Left lobe of liver (tissue), 2 donors: ENCODE data around the gene DONSON. TPM values are rescaled to one million over a fixed set of nuclear protein-coding genes. Genes with fewer than 3 reads are reported as not detected.
"Not testable (repeated sequence)": the region's sequence is repeated elsewhere in the genome, so short reads cannot be mapped to it uniquely, and the experiment has no call there.

Experiments
- ATAC-seq: fragments of 200-7000 bp; cut with Tn5 transposase; one replicate; pipeline ENCODE4 v1.9.1; 2020; ENCODE audit warnings: mild to moderate bottlenecking, moderate library complexity
- DNase-seq: peaks from one replicate; pipeline ENCODE4 v3.0.0-alpha.2; 2020; ENCODE audit warnings: low spot score
- total RNA-seq: library from RNA; stranded (reverse); gene quantifications from one replicate; pipeline ENCODE4 v1.2.1, GENCODE V29; 2021
- donor health status: DM: no; HTN: no; CAD: no; lungs with moderate emphysema.
- donor health status: DM: no; HTN: yes; CAD: no.

DONSON gene, protein sequence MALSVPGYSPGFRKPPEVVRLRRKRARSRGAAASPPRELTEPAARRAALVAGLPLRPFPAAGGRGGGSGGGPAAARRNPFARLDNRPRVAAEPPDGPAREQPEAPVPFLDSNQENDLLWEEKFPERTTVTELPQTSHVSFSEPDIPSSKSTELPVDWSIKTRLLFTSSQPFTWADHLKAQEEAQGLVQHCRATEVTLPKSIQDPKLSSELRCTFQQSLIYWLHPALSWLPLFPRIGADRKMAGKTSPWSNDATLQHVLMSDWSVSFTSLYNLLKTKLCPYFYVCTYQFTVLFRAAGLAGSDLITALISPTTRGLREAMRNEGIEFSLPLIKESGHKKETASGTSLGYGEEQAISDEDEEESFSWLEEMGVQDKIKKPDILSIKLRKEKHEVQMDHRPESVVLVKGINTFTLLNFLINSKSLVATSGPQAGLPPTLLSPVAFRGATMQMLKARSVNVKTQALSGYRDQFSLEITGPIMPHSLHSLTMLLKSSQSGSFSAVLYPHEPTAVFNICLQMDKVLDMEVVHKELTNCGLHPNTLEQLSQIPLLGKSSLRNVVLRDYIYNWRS
- 6.2 TPM for total RNA-seq

DNA sequence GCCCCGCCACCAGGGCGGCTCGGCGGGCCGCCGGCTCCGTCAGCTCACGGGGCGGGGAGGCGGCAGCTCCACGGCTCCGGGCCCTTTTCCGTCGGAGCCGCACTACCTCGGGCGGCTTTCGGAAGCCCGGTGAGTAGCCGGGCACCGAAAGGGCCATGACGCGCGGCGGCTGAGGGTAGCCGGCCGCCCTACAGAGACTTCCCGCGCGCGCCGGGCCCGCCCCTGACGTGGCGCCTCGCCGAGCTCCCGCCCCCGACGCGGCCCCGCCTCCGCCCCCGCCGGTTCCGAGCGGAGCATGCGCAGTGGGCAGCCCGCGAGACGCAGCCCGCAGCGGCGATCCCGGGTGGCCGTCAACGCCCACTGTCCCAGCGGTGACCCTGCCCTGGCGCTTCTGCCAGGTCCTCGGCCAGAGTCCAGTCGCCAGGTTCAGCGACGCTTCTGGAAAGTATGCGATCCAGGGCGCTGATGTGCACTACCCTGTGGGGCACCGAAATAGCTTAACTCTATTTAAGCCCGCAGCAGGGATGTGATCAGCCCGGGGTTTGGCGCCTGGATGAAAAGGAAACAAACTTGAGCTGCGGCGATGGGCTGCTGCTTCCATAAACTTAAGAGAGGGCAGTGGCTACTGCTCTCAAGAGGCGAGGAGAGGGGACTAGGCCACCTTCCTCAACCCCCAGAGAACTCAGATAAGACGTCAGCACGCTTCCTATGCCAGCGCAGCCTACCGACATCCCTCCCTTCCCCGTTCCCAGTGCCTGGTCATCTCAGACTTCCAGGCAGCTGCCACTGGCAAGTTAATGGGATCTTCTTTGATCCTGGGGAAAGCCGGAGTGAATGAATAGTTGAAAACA lies at the start of gene DONSON:
Gene DONSON (minus strand): TSS at position 200 of the 851 bp plus-strand sequence. CDS start 43 bp downstream, at position 157.
- DNase-seq = peak; percentile 98
- peak; percentile 91 for ATAC-seq

DNA sequence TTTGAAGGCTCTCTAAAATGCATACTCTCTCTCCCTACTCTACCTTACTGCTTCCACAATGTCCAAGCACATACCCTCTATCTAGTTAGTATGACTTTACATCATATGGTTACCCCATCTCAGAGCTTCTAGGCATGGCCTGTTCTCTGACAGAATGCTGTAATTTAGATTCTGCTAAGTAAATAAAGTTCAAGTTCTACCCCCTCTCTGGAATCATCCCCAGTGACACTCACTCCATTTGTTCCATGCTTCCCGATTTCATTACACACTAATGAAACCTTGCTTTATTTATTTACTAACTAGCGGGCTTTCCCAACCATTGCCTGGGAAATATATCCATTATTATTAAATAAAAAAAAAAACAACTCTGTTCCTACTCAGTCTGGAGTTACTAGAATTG lies 45.8 kb upstream of the DONSON start:
- peak; percentile 72 for ATAC-seq
- no peak for DNase-seq

DNA sequence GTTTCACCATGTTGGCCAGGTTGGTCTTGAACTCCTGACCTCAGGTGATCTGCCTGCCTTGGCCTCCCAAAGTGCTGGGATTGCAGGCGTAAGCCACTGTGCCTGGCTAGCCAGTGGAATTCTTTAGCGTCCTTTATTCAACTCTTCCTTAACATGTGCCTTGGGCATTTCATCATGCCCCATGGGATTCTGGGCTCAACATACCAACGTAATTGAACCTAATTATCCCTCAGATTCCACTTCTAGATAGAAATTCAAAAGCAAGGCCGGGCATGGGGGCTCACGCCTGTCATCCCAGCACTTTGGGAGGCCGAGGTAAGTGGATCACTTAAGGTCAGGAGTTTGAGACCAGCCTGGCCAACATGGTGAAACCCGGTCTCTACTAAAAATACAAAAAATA lies 37.7 kb upstream of the DONSON start:
- DNase-seq, ATAC-seq: not testable (repeated sequence)

DNA sequence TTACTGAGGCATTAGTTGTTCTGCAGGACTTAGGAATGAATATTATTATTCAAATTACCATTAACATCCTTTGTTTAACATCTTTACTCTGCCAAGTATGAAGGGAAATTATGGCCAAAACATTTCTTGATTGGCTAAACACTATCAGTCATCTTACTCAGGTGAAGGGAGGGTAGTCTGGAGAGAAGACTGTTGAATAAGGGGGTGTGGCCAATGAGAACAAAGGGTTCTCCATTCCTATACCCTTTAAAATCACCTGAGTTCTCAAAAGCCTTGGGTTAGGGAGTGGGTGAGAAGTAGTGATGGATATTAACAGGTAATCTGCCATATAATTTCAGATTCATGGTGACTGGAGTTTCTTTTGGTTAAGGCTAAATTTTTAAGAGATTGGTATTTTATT lies 33.8 kb upstream of the DONSON start:
- no peak for DNase-seq
- ATAC-seq = no peak

GRCh38 chr21:33619726-33620125 lies 31.2 kb upstream of the DONSON start:
- no peak for DNase-seq
- ATAC-seq = no peak

- no peak for DNase-seq
- ATAC-seq = no peak
These were observed 29.9 kb upstream of the DONSON start for GRCh38 chr21:33618407-33618806.

DNA sequence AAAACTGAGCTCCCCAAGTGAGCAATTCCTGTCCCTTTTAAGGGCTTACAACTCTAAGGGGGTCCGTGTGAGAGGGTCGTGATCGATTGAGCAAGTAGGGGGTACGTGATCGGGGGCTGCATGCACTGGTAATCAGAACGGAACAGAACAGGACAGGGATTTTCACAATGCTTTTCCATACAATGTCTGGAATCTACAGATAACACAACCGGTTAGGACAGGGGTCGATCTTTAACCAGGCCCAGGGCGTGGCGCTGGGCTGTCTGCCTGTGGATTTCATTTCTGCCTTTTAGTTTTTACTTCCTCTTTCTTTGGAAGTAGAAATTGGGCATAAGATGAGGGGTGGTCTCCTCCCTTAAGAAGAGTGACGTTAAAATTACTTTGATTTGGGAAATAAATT lies 29.1 kb upstream of the DONSON start:
- DNase-seq, ATAC-seq: not testable (repeated sequence)

GRCh38 chr21:33611006-33611744 lies 22.7 kb upstream of the DONSON start:
- no peak for ATAC-seq
- no peak for DNase-seq

DNA sequence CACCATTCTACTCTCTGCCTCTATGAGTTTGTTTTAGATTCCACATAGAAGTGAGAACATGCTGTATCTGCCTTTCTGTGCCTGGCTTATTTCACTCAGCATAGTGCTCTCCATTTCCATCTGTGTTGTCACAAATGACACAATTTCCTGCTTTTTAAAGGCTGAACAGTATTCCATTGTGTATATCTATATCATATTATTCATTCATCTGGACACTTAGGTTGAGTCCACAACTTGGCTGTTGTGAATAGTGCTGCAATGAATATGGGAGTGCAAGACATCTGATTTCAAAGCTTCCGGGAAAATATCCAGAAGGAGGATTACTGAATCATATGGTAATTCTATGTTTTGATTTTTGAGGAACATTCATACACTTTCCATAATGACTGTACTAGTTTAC lies 20.1 kb upstream of the DONSON start:
- DNase-seq (no peak), ATAC-seq (no peak)

DNA sequence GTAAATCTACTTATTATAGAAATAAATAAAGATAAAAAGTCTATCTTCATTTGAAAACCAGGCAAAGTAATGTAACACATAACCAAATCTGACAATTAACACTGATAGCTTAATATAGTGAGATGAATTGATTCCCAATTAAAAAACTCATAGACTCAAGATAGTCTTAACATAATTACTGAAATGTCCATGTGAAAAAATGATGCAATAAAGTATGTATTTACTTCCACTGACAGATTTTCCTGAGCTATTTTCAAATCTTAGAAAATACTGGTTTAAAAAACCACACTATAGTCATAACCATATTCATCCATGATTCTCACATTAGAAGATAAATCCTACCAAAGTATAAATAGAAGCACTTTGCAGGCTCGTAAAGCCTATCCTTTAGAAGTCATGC lies 9.6 kb upstream of the DONSON start:
- no peak for DNase-seq
- ATAC-seq = no peak

- DNase-seq (peak; percentile 58), ATAC-seq (peak; percentile 26)
These were observed 546 bp downstream of the DONSON start for GRCh38 chr21:33587792-33588484.

DNA sequence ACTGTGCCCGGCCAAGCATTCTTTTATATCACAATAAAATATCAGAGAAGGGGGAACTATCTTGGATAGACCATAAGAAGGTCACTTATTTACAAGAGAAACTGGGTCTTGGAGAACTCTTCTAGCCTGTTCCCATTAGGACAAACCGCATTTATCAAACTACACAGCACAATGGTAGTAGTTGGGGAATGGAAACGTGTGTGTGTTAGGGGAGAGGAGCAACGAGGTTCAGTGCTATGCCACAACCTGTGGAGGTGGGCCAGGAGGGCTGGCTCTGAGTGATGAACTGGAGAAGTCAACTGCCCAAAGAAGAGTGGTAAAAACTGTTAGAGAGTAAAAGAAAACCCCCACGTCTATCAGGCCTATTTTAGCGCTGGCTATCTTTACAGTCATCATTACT lies 1.6 kb downstream of the DONSON start:
- no peak for DNase-seq
- ATAC-seq = no peak

DNA sequence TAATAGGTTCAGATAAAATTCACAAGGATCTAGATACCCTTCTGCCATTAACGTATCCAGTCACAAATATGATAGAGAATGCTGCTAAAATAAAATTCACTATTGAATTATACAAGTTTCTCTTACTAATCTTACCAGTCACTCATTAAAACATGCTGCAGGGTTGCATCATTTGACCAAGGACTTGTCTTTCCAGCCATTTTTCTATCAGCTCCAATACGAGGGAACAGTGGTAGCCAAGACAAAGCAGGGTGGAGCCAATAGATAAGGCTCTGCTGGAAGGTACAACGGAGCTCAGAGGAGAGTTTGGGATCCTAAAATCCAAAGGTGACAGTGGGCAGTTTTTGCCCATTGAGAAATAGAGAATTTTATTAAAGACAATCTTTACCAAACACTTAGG lies 4.0 kb downstream of the DONSON start:
- DNase-seq = no peak
- no peak for ATAC-seq

DNA sequence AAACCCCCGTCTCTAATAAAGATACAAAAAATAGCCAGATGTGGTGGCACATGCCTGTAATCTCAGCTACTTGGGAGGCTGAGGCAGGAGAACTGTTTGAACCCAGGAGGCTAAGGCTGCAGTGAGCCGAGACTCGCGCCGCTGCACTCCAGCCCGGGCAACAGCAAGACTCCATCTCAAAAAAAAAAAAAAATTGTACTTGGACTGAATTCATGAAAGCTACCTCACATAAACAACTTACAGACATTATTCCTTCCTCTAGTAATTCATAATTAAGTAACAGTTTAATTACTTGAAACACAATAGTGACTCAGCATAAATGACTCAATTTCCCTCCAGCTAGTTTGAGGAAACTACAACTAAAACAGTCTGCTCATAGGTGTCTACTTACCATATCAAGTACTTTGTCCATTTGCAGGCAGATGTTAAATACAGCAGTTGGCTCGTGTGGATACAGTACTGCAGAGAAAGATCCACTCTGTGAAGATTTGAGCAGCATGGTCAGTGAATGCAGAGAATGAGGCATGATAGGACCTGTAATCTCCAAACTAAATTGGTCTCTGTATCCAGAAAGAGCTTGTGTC lies 9.4 kb downstream of the DONSON start:
- DNase-seq (no peak), ATAC-seq (no peak)

- no peak for DNase-seq
- no peak for ATAC-seq
These were observed 10.3 kb downstream of the DONSON start for GRCh38 chr21:33578214-33578613.

DNA sequence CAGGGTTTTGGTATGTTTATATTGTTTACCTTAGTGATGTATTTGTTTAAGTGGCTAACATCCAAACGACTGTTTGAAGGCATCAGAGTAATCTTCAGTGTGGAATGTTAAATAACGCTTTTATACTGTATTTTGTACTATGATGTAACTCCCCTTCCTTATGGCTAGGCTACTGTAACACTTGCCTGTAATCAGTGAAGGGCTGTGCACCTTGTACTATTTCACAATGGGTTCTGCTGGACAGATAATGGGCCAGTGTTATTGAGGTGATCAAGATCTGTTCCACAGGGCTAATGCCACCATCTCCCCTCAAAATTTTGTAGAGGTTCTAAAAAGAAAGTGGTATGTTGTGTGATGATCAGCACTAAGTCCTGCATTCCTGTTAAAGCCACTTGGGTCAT lies 11.7 kb downstream of the DONSON start:
- DNase-seq (peak; percentile 61), ATAC-seq (peak; percentile 87)

- DNase-seq = peak; percentile 68
- peak; percentile 89 for ATAC-seq
These were observed 16.1 kb downstream of the DONSON start for GRCh38 chr21:33572350-33572749.

GRCh38 chr21:33569991-33570390 lies 18.5 kb downstream of the DONSON start:
- no peak for ATAC-seq
- DNase-seq = no peak

GRCh38 chr21:33568448-33568847 lies 20.0 kb downstream of the DONSON start:
- no peak for DNase-seq
- ATAC-seq = no peak

- ATAC-seq (no peak), DNase-seq (no peak)
These were observed 20.6 kb downstream of the DONSON start for GRCh38 chr21:33567914-33568313.
